ENCODE data around the gene RPTOR.

Gene RPTOR

DNA sequence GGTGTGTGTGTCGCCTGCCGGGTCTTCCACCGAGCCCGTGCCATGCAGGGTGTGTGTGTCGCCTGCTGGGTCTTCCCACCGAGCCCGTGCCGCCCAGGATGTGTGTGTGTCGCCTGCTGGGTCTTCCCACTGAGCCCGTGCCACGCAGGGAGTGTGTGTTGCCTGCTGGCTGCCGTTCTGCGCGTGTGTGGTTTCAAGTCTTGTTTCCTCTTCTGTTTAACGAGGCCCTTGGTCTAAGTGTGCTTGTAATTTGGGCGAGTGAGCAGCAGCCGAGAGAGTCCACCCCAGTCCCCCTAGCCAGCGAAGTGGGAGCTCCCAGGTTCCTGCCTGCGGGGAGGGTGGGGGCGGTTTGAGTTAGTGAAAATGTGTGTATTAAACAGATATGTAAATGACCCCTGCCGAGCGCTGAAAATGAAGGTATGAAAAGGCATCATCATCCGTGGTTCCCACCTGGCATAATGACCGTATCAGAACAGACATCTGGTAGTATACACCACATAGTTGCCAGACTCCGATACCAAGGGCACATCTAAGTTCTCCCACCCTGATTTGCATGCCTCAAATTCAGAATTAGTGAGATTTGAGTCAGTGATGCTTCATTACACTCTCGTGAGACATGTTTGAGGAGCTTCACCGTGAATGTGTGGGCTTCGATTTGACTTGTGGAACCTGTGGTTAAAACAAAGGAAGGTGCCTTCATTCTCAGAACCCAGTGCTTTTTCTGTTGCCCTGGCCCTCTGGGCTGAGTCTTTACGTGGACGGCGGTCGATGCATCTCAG is 332.5 kb downstream of the RPTOR start:
- no peak for DNase-seq (ENCODE audit: low spot score)

DNA sequence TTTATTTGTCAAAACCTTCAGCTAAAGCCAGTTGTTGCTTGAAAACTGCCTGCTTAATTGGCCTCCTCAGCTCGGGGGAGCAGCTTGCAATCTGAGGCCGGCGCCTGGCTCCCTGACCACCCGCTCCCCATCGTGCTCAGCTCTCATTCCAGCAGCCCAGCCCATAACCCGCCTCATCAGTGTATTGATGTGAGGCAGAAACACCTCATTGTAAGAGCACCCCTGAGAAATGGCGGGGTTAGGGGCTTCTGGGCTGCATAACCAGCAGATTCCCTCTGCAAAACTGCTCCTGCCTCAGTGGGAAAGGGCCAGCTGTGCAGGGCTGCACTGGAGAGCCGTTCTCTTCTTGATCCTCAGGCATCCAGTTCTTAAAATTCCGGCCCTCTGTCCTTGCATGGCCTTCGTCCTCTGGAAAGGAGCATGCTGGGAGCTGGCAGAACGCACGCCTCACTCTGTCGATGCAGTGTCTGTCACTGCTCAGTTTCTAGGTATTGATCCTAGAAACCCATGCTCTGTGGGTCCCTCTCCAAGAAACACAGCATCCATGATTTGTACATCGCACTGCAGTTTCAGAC is 333.2 kb downstream of the RPTOR start:
- no peak for DNase-seq (ENCODE audit: low spot score)

DNA sequence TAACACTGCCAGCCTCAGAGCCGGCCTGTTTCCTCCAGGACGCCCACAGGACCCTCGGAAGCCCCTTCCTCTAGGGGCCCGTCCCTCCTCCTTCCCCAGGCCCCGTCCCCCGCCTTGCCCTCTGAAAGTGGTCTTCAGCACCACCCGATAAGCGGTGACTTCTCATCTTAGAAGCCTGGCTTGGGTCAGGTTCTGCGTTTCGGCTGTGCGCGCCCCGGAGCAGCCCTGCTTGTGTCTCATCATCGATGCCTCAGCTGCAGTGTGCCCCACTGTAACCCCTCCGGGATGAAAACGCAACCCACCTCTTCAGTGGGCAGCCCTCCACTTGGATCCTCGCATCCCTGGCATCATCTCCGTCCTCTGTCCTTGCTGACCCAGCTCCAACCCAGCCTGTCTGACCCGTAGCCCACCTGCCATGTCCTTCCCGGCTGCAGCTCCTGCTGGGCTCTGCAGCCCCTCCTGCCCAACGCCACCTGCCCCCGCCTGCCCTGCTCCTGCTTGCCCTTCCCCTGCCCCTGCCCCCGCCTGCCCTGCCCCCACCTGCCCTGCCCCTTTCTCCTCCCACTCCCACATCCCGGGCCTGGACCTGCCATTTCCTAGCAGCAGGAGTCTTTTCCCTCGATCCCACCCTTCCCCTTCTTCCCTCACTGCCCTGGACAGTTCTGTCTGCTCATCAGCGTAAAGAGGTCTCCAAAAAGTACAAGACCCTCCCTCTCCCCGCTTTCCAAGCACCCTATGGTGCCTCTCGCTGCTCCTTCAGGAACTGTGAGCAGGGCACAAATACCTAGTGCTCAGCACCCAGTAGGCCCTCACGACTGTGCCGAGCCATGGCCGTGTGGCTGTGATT is 334.5 kb downstream of the RPTOR start:
- DNase-seq (ENCODE audit: low spot score) = no peak

DNA sequence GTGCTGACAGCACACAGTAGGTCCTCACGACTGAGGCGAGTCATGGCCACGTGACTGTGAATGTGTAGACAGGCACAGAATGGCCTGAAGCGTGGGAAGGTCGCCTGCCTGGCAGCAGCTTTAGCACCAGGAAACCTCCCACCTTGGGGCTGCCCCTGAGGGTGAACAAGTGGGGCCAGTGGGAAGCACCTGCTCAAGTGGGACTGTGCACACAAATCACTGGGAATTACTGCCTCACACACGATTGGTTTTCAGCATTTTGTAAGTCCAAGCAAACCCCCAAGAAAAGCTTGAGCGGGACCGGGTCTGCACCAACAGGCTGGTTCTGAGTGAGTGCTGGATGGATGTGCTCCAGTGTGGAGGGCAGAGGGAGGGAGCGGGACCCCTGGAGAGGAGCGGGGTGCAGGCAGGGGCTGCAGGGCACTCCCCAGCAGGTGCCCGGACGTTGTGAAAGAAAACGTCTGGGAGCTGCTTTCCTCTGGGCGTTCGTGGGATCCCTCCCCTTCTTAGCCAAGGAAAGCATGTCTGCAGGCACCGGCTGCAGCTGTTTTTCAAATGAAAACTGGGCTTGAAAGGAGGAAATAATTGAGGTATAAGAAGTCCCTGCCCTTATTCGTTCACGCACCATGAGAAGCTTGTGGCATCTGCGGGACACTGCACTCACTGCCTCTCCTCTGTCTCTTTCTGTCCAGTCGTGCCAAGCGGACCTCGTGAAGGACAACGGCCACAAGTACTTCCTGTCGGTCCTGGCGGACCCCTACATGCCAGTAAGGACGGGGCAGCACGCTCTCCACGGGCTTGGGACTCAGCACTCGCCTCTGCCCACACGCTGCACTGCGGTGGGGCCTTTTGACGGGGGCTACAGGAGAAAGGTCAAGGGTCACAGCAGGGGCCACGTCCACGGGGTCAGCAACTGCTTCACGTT is 335.3 kb downstream of the RPTOR start:
- DNase-seq (ENCODE audit: low spot score) = no peak

DNA sequence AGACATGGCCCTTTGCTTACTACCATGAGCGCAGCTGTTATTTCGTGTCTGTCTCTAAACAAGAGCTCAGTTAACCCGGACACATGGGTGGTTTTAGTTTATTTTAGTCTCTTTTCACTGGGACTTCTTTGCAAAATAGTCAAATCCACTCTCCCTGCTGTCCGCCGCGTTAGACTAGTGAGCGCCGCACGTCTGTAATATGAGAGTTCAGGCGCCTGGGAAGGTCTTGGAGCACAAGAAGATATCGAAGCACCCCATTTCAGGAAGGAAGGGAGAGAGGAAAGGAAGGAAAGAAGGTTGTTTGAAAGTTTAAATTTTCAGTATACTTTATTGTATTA is 336.0 kb downstream of the RPTOR start:
- DNase-seq (ENCODE audit: low spot score) = no peak

DNA sequence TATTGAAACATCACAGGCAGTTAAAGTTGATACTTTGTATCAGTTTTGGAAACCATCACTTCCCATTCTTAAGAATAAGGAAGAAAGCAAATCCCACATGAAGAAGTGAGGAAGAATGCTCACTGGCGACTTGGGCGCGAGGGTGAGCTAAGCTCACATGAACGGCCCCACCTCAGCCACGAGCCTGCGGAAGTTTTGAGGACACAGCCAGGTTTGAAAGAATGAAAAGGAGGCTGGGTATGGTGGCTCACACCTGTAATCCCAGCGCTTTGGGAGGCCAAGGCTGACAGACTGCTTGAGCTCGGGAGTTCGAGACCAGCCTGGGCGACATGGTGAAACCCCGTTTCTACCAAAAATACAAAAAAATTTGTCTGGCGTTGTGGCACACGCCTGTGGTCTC is 336.7 kb downstream of the RPTOR start:
- DNase-seq (ENCODE audit: low spot score) = no peak

DNA sequence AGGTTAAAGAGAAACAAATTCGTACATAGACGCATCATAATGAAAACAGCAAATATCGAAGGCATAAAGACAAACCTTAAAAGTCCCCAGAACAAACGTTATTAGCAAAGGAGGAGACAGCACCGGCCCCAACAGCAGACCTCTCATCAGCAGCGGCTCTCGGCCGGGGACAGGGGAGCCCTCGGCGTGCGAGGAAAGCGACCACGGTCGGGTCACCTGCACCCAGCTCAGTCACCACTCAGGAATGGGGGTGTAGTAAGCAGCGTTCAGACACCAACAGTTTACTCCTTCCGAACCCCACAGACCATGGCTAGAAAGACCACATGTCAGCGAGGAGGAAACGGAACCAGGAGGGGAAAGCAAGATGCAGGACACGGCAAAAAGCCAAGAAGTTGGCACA is 337.7 kb downstream of the RPTOR start:
- DNase-seq (ENCODE audit: low spot score) = no peak

DNA sequence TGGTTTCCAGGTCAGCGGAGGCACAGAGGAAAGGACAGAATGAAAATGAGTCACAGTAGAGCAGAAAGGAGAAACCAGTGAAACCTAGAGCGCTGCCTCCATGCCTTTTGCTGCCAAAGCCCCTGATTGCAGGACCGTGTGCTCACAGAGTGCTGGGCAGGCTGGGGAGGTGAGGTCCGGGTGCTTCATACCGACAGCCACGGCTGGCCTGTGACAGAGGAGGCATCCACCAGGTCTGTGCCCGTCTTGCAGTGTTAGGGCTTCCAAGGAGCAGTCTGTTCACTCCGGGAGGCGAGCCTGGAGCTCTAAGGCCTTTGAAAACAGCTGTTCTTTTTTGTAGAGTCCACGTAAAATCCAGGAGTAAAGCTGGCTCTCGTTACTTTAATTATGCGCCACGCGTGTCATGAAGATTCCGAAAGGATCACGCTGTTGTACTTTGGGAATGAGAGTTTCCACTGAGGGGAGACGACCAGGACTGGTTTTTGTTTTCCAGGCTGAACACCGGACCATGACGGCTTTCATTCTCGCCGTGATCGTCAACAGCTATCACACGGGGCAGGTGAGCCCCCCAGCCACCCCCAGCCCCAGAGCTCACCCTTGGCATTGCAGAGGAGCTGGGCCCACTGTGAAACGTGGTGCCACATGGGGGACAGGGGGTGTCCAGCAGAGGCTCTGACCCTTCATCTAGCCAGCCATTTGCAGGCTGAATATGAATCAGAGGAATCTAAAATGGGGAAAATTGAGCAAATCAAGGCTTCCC is 338.5 kb downstream of the RPTOR start:
- DNase-seq (ENCODE audit: low spot score) = no peak

DNA sequence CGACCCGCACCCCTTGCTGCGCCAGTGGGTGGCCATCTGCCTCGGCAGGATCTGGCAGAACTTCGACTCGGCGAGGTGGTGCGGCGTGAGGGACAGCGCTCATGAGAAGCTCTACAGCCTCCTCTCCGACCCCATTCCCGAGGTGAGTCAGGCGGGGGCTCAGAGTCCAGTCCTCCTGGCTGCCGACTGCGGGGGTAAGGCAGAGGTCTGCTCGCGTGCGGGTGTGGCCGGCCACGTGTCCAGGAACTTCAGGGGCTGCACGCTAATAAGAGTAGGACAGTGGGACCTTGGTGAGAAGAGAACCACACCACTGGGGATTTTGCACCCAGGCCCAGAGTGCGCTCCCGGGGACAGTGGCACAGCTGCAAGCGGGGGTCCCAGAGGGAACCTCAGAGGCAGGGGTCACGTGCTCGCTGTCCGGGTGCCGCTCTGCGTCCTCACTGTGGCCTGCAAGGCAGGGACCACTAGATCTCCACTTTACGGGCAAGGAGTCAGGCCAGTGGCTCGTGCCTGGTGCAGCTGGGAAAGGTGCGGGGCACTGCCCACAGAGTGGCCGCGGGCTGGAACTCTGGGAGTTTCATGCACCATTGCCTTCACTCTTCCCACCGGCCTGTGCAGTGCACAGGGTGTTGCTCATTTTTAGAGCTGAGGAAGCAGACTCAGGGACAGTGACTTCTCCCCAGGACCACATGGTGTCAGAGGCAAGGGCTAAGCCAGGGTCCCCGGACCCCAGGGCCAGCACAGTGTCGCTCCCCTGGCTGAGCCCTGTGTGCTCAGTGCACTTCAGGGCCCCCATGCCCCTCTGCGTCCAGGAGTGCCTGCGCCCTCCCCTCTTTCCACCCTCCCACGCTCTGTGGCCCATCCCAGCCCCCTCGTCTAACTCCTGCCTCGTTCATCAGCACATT is 339.4 kb downstream of the RPTOR start:
- no peak for DNase-seq (ENCODE audit: low spot score)

DNA sequence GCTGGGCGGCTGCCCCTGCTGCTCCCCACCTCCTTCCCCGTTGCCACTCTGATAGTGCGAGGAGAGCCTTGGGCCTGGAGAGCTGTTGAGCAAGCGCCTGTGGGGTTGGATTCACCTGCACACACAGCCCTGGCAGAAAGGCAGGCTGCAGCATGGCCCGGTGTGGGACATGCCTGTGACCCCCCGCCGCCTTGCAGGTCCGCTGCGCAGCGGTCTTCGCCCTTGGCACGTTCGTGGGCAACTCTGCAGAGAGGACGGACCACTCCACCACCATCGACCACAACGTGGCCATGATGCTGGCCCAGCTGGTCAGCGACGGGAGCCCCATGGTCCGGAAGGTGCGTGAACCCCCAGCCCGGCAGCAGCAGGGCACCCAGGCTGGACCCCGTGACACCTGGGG is 340.2 kb downstream of the RPTOR start:
- no peak for DNase-seq (ENCODE audit: low spot score)

DNA sequence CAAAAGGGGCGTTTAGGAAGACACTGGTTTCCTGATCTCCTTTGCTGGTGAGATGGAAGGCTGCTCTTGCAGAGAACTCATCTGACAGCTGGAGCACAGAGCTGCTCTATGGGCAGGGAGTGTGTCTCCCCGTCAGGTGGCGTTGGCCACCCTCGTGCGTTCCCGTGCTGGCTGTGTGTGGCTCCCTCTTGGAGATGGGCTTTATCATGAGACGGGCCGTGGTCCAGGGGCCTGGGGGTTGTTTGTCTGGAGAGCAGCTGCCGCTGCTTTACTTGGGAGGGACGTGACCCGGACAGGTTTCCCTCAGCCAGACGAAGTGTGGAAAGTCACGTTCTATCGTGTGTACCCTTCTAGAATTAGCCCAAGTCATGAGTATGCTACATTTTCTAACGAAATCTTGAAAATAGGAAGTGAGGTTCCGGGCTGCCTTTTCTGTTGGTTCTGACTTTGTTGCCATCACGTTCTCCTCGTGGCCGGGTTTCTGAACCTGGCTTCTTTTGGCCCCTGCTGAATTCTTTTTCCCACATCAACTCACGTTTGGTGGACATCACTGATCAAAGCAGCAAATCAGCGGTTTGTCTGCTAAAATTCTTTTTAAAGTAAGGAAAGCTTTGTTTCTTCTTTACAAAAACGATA is 341.4 kb downstream of the RPTOR start:
- DNase-seq (ENCODE audit: low spot score) = no peak

DNA sequence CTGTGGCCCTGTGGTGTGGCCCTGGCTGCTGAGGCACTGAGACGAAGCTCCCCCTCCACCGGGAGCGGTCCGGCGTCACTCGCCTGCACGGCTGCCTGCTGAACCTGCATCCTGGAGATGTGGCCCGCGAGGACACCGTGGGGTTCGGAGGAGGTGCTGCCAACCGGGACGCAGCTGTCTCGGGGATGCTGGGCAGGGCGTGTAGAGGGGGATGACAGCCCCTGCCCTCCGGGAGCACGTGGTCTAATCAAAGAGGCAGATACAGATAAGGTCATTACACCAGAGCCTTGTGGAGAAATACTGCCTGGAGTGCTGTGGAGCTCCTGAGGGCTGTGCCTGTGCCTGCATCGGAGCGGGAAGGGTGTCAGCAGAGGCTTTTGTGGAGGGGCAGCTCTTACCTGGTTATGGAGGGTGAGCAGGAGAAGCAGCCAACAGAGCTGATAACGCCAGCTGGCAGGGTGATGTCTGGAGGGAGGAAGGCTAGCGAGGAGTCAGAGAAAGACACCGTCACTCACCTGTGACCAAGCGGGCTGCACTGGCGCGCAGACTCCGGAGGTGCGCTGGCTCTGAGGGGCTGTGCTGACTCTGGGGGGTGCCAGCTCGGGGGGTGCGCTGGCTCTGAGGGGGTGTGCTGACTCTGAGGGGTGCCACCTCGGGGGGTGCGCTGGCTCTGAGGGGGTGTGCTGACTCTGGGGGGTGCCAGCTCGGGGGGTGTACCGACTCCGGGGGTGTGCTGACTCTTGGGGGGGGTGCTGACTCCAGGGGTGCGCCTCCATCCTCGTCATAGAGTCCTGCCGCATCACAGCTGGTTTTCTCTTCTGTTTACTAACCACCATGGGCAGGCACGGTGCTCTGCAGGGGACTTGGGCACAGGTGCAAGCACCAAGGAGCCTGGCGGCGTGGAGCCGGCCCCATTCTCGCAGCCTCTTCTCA is 342.3 kb downstream of the RPTOR start:
- peak; percentile 52 for DNase-seq (ENCODE audit: low spot score)

DNA sequence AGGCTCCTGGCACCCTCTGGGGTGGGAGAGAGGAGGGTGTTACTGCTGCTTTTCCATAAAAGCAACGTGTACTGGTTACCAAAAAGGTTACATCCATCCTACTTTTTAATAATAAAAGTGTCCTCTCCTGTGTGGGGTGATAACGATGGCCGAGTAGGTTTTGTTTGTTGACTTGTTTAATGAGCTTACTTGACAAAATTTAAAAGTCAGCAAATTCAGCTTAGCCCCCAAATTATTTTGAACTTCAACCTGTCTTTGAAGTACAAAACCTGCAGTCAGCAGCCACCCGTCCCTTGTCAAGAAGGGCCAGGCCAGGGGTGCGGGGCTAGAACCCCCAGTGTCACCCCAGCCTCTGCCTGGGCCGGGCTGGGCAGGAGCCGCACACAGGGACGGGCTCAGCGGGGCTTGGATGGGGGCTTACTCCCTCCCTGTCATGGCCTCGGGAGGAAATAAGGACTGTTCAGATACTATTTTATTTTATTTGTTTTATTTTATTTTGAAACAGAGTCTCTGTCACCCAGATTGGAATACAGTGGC is 343.1 kb downstream of the RPTOR start:
- no peak for DNase-seq (ENCODE audit: low spot score)

DNA sequence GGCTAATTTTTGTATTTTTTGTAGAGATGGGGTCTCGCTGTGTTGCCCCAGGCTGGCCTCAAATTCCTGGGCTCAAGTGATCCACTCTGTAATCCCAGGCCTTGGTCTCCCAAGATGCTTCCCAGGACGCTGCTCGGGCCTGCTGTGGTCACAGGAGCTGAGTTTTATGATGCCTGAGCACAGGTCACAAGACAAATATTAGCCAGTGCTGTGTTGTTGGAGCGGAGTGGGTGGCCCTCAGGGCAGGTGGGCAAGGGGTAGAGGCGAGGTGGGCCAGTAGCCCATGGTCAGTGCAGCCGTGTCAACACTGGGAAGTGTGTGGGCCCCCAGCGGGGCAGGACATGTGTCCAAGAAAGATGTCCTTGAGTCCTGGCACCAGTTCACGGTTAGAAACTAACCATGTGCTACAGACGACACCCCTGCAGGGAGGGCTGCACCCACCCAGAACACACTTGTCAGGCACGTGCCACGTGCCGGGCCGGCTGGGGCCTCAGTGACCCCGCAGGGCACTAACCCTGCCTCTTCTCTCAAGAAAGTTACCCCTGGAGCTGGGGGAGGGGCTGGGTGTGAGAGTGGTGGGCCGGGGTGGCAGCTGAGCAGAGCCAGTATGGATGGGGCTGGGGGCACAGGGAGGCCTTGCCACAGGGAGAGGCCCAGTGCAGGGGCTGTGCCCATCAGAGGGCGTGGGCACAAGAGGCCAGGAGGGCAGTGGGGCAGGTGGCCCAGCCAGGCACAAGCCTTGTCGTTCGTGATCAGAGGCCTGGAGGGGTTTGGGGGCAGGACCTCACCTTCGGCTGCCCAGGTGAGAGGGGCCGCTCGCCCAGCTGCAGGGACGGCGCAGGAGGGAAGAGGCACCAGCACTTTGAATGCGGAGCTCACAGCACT is 343.9 kb downstream of the RPTOR start:
- no peak for DNase-seq (ENCODE audit: low spot score)

DNA sequence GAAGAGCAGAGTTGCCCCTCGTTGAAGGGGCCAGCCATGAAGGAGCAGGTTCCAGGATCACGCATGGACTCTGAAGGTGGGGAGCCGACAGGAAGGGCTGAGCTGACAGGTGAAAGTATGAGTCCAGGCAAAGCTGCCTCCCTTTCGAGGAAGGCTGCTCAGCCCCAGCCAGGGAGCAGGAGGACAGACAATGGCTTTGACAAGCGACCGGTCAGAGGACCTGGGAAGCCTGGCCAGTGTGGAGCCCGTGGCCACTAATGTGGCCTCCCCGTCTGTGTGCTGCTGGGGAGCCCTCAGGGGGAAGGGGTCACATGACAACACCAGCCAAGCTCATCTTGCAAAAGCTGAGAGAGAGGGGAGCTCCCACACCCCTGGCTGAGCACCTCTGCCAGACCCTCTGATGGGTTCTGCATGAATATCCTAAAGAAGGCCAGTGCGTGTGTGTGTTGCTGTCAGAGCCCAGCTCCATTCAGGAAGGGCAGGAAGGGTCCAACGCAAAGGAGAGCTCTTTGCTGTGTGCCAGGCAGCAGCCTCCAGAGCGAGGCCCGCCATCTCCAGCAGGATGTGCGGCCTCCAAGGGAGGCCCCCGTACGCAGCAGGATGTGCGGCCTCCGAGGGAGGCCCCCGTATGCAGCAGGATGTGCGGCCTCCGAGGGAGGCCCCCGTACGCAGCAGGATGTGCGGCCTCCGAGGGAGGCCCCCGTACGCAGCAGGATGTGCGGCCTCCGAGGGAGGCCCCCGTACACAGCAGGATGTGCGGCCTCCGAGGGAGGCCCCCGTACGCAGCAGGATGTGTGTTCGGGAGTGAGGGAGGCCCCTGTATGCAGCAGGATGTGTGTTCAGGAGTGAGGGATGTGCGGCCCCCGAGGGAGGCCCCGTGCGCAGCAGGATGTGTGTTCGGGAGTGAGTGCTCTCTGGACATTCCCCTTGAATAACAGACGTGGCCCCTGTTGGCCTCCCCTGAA is 344.9 kb downstream of the RPTOR start:
- no peak for DNase-seq (ENCODE audit: low spot score)

All from SK-N-DZ (cell line).